Mesendoderm (in vitro differentiated cells): ENCODE data around the gene SDSL.
A peak's percentile ranks its signal among the peaks of the same experiment; 100 is the strongest.

Experiments
- DNase-seq: peaks from one replicate; pipeline ENCODE4 v3.0.0; 2013
- H2AK5ac ChIP-seq: 2 replicates; pipeline ENCODE4 v1.6.1; 2013; ENCODE audit warnings: low read length, inconsistent platforms
- H2BK120ac ChIP-seq: 2 replicates; pipeline ENCODE4 v1.6.1; 2013; ENCODE audit warnings: low read depth, mild to moderate bottlenecking, low read length, moderate library complexity, mixed read lengths
- H2BK15ac ChIP-seq: replicated peaks from 2 replicates; pipeline ENCODE4 v1.6.1; 2013; ENCODE audit warnings: low read depth, mild to moderate bottlenecking, moderate library complexity
- H2BK5ac ChIP-seq: 2 replicates; pipeline ENCODE4 v1.6.1; 2013; ENCODE audit warnings: low read length, inconsistent platforms
- H3K18ac ChIP-seq: 2 replicates; pipeline ENCODE4 v1.6.1; 2013; ENCODE audit warnings: mild to moderate bottlenecking, low read length, mixed read lengths
- H3K23ac ChIP-seq: one replicate; pipeline ENCODE4 v1.6.1; 2013; ENCODE audit warnings: low read length
- H3K27ac ChIP-seq: 2 replicates; pipeline ENCODE4 v1.5.1; 2013; ENCODE audit warnings: low read depth, mild to moderate bottlenecking, inconsistent platforms, low read length, moderate library complexity
- H3K27me3 ChIP-seq: 2 replicates; pipeline ENCODE4 v1.6.1; 2013; ENCODE audit warnings: low read length, control low read depth, mild to moderate bottlenecking, inconsistent platforms; ENCODE audit not compliant: insufficient read depth, poor library complexity
- H3K36me3 ChIP-seq: 2 replicates; pipeline ENCODE4 v1.6.1; 2013; ENCODE audit warnings: low read length, inconsistent platforms; ENCODE audit not compliant: control insufficient read depth, insufficient read depth
- H3K4ac ChIP-seq: one replicate; pipeline ENCODE4 v1.6.1; 2013; ENCODE audit warnings: low read depth, mild to moderate bottlenecking, low read length, moderate library complexity
- H3K4me1 ChIP-seq: 2 replicates; pipeline ENCODE4 v1.6.1; 2013; ENCODE audit warnings: low read depth, low read length, inconsistent platforms; ENCODE audit not compliant: control insufficient read depth
- H3K4me2 ChIP-seq: 2 replicates; pipeline ENCODE4 v1.6.1; 2013; ENCODE audit warnings: low read length
- H3K4me3 ChIP-seq: 2 replicates; pipeline ENCODE4 v1.5.1; 2013; ENCODE audit warnings: mild to moderate bottlenecking, low read length
- H3K56ac ChIP-seq: one replicate; pipeline ENCODE4 v1.6.1; 2013; ENCODE audit warnings: low read length
- H3K79me1 ChIP-seq: 2 replicates; pipeline ENCODE4 v1.6.1; 2013; ENCODE audit warnings: low read length, inconsistent platforms
- H3K79me2 ChIP-seq: 2 replicates; pipeline ENCODE4 v1.6.1; 2013; ENCODE audit warnings: mild to moderate bottlenecking, low read length; ENCODE audit not compliant: control insufficient read depth, insufficient read depth
- H3K9ac ChIP-seq: 2 replicates; pipeline ENCODE4 v1.6.1; 2013; ENCODE audit warnings: low read length, inconsistent platforms
- H4K5ac ChIP-seq: one replicate; pipeline ENCODE4 v1.6.1; 2013; ENCODE audit warnings: low read length
- H4K8ac ChIP-seq: one replicate; pipeline ENCODE4 v1.6.1; 2013; ENCODE audit warnings: low read depth, mild to moderate bottlenecking, control low read depth, low read length, moderate library complexity
- WGBS: extraction: QIAGEN DNeasy Blood & Tissue Kit; methylation state at CpG from one replicate; pipeline ENCODE4 v1.1.7; 2013; ENCODE audit warnings: low lambda C conversion rate, missing lambda C conversion rate; ENCODE audit not compliant: insufficient coverage; ENCODE audit errors: extremely low coverage; 5-methylcytosine and 5-hydroxymethylcytosine counted together

The SDSL gene

DNA sequence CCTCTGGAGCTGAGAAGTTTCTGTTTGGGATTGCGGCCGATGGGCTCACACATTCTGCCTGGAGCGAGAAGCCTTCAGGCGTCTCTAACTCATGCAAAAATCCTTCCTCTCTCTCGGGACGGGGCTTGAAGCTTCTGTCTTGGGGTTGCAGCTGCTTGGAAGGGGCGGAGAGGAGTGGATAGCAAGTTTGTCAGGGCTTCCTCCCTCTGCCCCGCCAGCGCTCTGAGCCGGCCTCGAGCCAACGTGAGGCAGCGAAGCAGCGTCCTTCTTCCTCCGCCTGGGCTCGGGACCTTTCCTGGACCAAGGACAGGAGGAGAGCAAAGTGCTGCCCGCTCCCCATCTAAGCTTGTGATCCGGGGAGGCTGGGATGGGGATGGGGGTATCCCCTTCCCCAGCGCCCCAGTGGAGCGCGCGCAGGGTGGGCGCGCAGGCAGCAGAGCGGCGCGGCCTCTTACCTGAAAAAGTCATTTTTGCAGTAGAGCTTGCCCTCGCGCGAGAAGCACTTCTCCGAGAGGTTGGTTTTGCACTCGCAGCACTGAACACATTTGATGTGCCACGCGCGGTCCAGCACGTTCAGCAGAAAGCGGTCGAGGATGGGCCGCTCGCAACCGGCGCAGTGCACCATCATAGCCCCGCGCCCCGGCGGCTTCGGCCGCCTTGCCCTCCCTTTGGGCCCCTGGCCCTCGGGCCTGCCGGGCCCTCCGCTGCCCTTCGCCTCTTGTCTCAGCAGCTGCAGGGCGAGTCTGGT, 48.9 kb downstream of the SDSL start:
- Histone ChIP-seq H4K5ac (no peak overlapping the region), H3K79me1 (no peaks in the 10 kb centered on the region), H2BK5ac (no peak overlapping the region), H3K56ac (no peak overlapping the region), H3K27me3 (peaks cover 99% of the 10 kb centered on the region), H3K4ac (no peak overlapping the region), H2BK120ac (no peak overlapping the region), H3K18ac (no peak overlapping the region), H3K79me2 (no peaks in the 10 kb centered on the region), H3K4me1 (no peaks in the 10 kb centered on the region), H3K4me3 (no peak overlapping the region), H3K4me2 (no peak overlapping the region), H3K36me3 (no peaks in the 10 kb centered on the region), H3K23ac (no peak overlapping the region), H4K8ac (no peak overlapping the region), H3K27ac (no peak overlapping the region), H2BK15ac (no peak overlapping the region), H2AK5ac (no peak overlapping the region), H3K9ac (no peak overlapping the region)
- no peak for DNase-seq
- no CpG with 5 or more reads among the region's 53 CpGs for WGBS

DNA sequence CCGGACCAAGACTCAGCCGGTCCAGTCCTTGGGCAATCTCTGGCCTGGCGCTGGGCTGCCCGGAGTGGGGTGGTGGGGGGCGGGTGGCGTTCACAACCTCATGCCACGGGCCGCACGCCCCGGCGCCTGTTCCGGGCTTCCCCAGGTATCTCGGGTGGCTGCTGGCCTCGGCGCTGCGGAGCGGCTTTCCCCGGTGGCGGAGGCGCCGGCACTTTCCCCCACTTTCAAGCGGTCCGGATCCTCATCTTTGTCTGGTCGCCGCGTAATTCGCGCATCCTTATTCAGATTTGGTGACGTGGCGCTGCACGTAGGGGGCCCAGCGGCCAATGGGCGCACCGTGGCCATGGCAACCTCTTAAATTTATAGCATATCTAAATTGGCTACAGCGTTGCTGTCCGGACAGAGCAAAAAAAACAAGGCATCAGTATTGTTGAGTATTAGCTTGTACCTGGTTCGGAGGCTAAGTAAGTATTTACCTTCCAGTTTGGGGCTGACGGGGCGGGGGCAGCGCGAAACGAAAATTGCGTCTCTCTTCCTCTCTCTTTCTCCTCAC, 49.5 kb downstream of the SDSL start, which contains the start of gene LHX5:
Gene LHX5 (minus strand): TSS at position 253 of the 553 bp plus-strand sequence. CDS start 373 bp downstream, outside the sequence.
- no peaks in the 10 kb centered on the region for H3K4me1 ChIP-seq
- no peak within 1 kb of the TSS for H4K5ac ChIP-seq
- DNase-seq = no peak
- no peak within 1 kb of the TSS for H4K8ac ChIP-seq
- H3K23ac ChIP-seq = no peak within 1 kb of the TSS
- H3K4me2 ChIP-seq = no peak within 1 kb of the TSS
- H2BK5ac ChIP-seq = no peak within 1 kb of the TSS
- no peak within 1 kb of the TSS for H2BK15ac ChIP-seq
- no peaks in the 10 kb centered on the region for H3K79me1 ChIP-seq
- no peak within 1 kb of the TSS for H3K4ac ChIP-seq
- H3K27me3 ChIP-seq = peaks cover 97% of the 10 kb centered on the region
- H2AK5ac ChIP-seq = no peak within 1 kb of the TSS
- WGBS = no CpG with 5 or more reads among the region's 43 CpGs
- no peak within 1 kb of the TSS for H3K27ac ChIP-seq
- H3K79me2 ChIP-seq = no peaks in the 10 kb centered on the region
- no peak within 1 kb of the TSS for H3K18ac ChIP-seq
- no peak within 1 kb of the TSS for H3K9ac ChIP-seq
- no peaks in the 10 kb centered on the region for H3K36me3 ChIP-seq
- no peak within 1 kb of the TSS for H2BK120ac ChIP-seq
- H3K56ac ChIP-seq = no peak within 1 kb of the TSS
- H3K4me3 ChIP-seq = no peak within 1 kb of the TSS

GRCh38 chr12:113472191-113473121, 50.3 kb downstream of the SDSL start:
- Histone ChIP-seq H3K4me1 (no peaks in the 10 kb centered on the region), H2BK120ac (no peak overlapping the region), H4K8ac (no peak overlapping the region), H3K9ac (no peak overlapping the region), H3K4me3 (no peak overlapping the region), H3K27me3 (peaks cover 93% of the 10 kb centered on the region), H2BK5ac (no peak overlapping the region), H3K27ac (no peak overlapping the region), H2AK5ac (no peak overlapping the region), H3K18ac (no peak overlapping the region), H3K4ac (no peak overlapping the region), H3K4me2 (no peak overlapping the region), H4K5ac (no peak overlapping the region), H3K56ac (no peak overlapping the region), H3K36me3 (no peaks in the 10 kb centered on the region), H3K79me1 (no peaks in the 10 kb centered on the region), H3K79me2 (no peaks in the 10 kb centered on the region), H2BK15ac (no peak overlapping the region), H3K23ac (no peak overlapping the region)
- DNase-seq = no peak
- WGBS = no CpG with 5 or more reads among the region's 51 CpGs

DNA sequence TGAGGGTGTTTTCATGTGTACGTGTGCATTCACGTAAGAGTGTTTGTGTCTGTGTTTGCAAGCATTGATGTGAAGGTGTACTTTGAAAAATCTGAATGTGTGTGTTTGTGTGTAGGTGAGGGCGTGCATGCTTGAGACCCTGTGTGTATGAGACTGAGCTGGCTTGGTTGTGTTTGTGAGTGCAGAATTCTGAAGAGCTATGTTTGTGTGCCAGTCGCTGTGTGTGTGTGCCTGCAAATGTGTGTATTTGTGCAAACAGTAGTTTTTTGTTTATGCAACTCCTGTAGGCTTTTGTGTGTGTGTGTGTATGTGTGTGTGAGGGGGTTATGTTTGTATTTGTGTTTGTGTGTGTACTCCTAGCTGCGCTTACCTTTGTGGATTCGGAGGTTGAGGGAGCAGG, 51.2 kb downstream of the SDSL start:
- no peak overlapping the region for H3K18ac ChIP-seq
- no peaks in the 10 kb centered on the region for H3K79me2 ChIP-seq
- H3K27me3 ChIP-seq = peaks cover 93% of the 10 kb centered on the region
- no peak overlapping the region for H2BK5ac ChIP-seq
- H3K23ac ChIP-seq = no peak overlapping the region
- H3K9ac ChIP-seq = no peak overlapping the region
- no peak overlapping the region for H2BK15ac ChIP-seq
- DNase-seq = no peak
- no peak overlapping the region for H2AK5ac ChIP-seq
- no peak overlapping the region for H3K4me2 ChIP-seq
- H3K4me1 ChIP-seq = no peaks in the 10 kb centered on the region
- WGBS = no CpG with 5 or more reads among the region's 6 CpGs
- no peaks in the 10 kb centered on the region for H3K79me1 ChIP-seq
- no peak overlapping the region for H3K56ac ChIP-seq
- no peak overlapping the region for H4K8ac ChIP-seq
- no peak overlapping the region for H3K4ac ChIP-seq
- no peak overlapping the region for H3K4me3 ChIP-seq
- no peak overlapping the region for H4K5ac ChIP-seq
- no peaks in the 10 kb centered on the region for H3K36me3 ChIP-seq
- no peak overlapping the region for H2BK120ac ChIP-seq
- no peak overlapping the region for H3K27ac ChIP-seq

GRCh38 chr12:113473942-113474341, 51.8 kb downstream of the SDSL start:
- Histone ChIP-seq H3K4me1 (no peaks in the 10 kb centered on the region), H2BK15ac (no peak overlapping the region), H3K4me2 (no peak overlapping the region), H4K8ac (no peak overlapping the region), H2BK5ac (no peak overlapping the region), H3K9ac (no peak overlapping the region), H2BK120ac (no peak overlapping the region), H3K27me3 (peaks cover 93% of the 10 kb centered on the region), H2AK5ac (no peak overlapping the region), H3K4me3 (no peak overlapping the region), H4K5ac (no peak overlapping the region), H3K27ac (no peak overlapping the region), H3K18ac (no peak overlapping the region), H3K36me3 (no peaks in the 10 kb centered on the region), H3K56ac (no peak overlapping the region), H3K79me1 (no peaks in the 10 kb centered on the region), H3K23ac (no peak overlapping the region), H3K79me2 (no peaks in the 10 kb centered on the region), H3K4ac (no peak overlapping the region)
- DNase-seq = peak; percentile 79
- no CpG with 5 or more reads among the region's 9 CpGs for WGBS
